ENCODE measurements around the gene GGTLC1. TPM values are rescaled to one million over a fixed set of nuclear protein-coding genes. Genes with fewer than 3 reads are reported as not detected.
A peak's percentile ranks its signal among the peaks of the same experiment; 100 is the strongest.
"Not testable (repeated sequence)": the region's sequence is repeated elsewhere in the genome, so short reads cannot be mapped to it uniquely, and the experiment has no call there.

Gene GGTLC1
- total RNA-seq, 1 donor from 2014 or later: not detected

DNA sequence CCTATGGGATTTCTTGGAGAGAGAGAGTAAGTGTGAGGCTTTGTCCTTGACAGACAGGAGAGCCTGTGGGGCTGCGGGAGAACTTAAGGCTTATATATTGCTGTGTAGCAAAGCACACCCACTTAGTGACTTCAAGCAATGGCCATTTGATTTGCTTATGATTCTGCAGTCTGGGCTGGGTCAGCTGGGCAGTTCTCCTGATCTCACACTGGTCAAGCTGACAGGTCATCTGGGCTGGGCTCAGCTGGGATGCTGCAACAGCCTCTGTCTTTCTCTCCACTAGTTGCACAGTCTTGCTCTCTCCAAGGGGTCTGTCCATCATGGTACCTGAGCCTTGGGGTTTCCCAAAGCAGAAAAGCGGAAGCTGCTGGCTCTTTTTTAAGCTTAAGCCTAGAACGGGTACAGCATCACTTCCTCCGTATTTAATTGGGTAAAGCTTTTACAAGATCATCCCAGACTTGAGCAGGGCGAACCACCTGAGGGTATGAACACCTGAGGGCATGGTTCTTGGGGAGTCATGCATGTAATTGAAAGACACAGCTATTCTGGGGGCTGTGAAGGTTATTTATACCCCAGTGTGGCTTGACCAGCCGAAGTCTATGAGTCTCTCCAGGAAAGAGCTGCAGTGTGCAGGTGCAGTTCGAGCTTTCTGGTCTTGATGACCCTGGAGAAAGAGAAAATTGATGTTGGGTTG lies 13.3 kb upstream of the GGTLC1 start:
- TF ChIP-seq, protein P1, sequence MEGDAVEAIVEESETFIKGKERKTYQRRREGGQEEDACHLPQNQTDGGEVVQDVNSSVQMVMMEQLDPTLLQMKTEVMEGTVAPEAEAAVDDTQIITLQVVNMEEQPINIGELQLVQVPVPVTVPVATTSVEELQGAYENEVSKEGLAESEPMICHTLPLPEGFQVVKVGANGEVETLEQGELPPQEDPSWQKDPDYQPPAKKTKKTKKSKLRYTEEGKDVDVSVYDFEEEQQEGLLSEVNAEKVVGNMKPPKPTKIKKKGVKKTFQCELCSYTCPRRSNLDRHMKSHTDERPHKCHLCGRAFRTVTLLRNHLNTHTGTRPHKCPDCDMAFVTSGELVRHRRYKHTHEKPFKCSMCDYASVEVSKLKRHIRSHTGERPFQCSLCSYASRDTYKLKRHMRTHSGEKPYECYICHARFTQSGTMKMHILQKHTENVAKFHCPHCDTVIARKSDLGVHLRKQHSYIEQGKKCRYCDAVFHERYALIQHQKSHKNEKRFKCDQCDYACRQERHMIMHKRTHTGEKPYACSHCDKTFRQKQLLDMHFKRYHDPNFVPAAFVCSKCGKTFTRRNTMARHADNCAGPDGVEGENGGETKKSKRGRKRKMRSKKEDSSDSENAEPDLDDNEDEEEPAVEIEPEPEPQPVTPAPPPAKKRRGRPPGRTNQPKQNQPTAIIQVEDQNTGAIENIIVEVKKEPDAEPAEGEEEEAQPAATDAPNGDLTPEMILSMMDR (IDR thresholded peaks at IDR 0.05; ENCODE audit: insufficient read depth, low read length, severe bottlenecking): no peak
- no peaks in the 10 kb centered on the region for H3K36me3 ChIP-seq (ENCODE audit: control insufficient read depth, insufficient read depth, low read length)
- no peaks in the 10 kb centered on the region for H3K27me3 ChIP-seq (ENCODE audit: control insufficient read depth, insufficient read depth, low read length)
- DNase-seq (ENCODE audit: low read depth) (no peak), FAIRE-seq (no peak)
- H3K4me3 ChIP-seq (ENCODE audit: low read depth, low read length): no peak overlapping the region

DNA sequence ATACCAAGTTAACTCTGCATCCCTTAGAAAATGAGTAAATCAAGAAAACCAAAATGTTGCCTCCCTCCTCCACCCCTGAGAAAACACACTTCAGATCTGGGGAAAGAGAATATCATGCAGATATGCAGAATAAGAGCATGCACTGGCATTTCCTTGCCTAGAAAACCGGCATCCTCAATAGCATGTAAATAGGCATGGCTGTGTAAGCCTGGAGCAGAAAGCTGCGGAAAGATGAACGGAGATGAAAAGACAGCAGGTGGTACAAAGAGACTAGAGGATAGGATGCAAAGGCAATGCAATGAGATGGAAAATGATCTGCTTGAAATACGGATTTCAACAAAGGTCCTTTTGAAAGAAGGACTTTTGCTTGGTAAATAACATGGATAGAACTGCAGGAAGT lies 10.3 kb upstream of the GGTLC1 start:
- no peak for DNase-seq (ENCODE audit: low read depth)
- H3K27me3 ChIP-seq (ENCODE audit: control insufficient read depth, insufficient read depth, low read length): no peaks in the 10 kb centered on the region
- H3K36me3 ChIP-seq (ENCODE audit: control insufficient read depth, insufficient read depth, low read length): no peaks in the 10 kb centered on the region
- TF ChIP-seq, protein P1 (IDR thresholded peaks at IDR 0.05; ENCODE audit: insufficient read depth, low read length, severe bottlenecking): no peak
- no peak overlapping the region for H3K4me3 ChIP-seq (ENCODE audit: low read depth, low read length)
- no peak for FAIRE-seq

DNA sequence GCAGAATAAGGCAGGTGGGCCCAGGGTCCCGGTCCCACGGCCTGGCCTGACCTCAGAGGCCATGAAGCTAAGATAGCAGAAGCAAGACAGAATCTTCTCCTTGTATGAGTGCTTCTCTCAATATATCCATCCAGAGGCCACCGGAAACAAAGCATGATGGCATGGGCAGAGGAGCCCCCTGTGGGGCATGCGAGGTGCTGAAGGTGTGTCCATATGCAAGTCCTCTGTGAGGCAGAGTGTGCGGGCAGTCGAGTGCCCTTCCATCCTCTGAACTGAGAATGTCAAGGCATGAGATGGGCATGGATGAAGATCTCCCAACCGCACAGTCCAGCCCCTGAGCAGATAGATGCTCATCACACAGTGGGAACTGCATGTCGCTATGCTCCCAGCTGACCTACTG lies 9.8 kb upstream of the GGTLC1 start:
- Histone ChIP-seq H3K36me3 (ENCODE audit: control insufficient read depth, insufficient read depth, low read length) (no peaks in the 10 kb centered on the region), H3K4me3 (ENCODE audit: low read depth, low read length) (no peak overlapping the region), H3K27me3 (ENCODE audit: control insufficient read depth, insufficient read depth, low read length) (no peaks in the 10 kb centered on the region)
- TF ChIP-seq, protein P1 (IDR thresholded peaks at IDR 0.05; ENCODE audit: insufficient read depth, low read length, severe bottlenecking): no peak
- DNase-seq (ENCODE audit: low read depth) (no peak), FAIRE-seq (no peak)

DNA sequence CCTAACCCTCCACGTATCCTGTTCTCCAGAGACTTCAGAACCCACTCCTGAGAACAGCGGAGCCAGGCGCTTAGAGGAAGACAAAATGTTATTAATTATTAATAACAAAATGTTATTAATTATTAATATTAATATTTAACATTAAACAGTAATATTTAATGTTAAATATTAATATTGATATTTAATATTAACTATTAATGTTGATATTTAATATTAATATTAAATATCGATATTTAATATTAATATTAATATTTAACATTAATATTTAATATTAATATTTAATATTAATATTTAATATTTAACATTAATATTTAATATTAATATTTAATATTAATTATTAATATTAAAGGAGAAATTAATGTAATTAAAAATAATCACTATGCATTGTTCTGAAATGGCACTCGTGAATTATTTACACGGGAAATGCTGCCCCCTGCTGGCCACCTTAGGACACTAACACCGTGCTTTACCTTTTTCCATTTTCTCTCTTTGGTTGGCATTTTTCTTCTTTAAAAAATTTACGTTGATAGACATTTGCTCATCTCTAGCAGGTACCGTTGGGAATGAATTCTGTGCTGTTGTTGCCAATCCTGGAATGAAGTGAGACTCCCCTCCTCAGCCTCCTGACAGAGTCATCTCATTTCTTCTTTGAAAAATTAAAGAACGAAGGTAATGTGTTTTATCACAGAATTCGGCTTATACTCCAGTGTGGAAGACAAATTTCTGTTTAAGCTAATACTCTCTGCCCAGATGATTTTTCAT lies 7.5 kb upstream of the GGTLC1 start:
- Histone ChIP-seq H3K36me3 (ENCODE audit: control insufficient read depth, insufficient read depth, low read length) (no peaks in the 10 kb centered on the region), H3K27me3 (ENCODE audit: control insufficient read depth, insufficient read depth, low read length) (no peaks in the 10 kb centered on the region), H3K4me3 (ENCODE audit: low read depth, low read length) (no peak overlapping the region)
- DNase-seq (ENCODE audit: low read depth) (peak; percentile 17), FAIRE-seq (no peak)
- TF ChIP-seq, protein P1 (IDR thresholded peaks at IDR 0.05; ENCODE audit: insufficient read depth, low read length, severe bottlenecking): peak; percentile 65

DNA sequence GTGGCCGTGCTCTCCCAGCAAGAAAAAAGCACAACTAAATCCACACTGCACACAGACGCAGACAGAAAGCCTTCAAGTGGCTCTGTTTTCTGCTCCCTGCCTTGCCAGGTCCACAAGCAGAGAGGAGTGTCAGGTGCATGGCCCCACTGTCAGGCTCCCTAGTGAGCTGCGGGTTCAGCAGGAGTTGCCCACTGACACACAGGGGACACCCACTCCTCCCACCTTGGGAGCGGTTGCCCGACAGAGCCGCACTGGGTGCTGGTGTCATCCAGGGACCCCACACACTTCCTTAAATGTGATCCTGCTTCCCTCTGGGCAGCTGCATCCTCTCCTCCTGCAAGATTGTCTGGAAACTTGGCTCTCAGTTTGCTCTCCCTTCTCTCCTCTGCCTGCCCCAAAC lies 6.7 kb upstream of the GGTLC1 start:
- not testable (repeated sequence) for DNase-seq (ENCODE audit: low read depth); H3K36me3 ChIP-seq (ENCODE audit: control insufficient read depth, insufficient read depth, low read length); H3K27me3 ChIP-seq (ENCODE audit: control insufficient read depth, insufficient read depth, low read length); FAIRE-seq; H3K4me3 ChIP-seq (ENCODE audit: low read depth, low read length)

DNA sequence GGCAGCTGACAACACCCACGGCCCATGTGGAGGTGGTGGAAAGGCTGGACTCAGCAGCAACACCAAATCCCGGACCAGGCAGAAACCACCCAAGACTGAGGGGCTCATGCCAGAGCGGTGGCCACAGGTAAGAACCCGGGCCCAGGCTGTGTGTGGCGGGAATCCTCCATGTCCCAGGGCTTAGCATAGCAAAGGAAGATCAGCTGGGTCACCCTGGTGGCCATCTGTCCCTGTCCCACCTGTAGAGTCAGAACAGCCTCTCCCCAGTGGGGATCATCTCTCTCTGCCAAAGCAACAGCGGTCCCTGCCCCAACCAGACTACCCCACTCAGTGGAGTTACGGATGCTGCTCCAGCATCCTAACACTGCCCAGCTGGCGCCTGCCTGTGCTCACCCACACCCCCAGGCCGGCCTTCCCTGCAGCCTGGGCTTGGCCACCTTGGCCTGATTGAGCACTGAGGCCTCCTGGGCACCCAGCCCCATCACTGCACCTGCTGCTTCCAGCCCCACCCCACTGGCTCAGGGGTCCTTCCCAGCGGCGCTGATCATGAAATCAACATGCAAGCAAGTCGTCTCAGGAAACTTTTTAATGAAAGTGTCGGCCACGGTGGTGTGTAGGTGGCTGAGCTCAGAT lies 5.5 kb upstream of the GGTLC1 start:
- not testable (repeated sequence) for FAIRE-seq; DNase-seq (ENCODE audit: low read depth); H3K4me3 ChIP-seq (ENCODE audit: low read depth, low read length); H3K36me3 ChIP-seq (ENCODE audit: control insufficient read depth, insufficient read depth, low read length); H3K27me3 ChIP-seq (ENCODE audit: control insufficient read depth, insufficient read depth, low read length)

DNA sequence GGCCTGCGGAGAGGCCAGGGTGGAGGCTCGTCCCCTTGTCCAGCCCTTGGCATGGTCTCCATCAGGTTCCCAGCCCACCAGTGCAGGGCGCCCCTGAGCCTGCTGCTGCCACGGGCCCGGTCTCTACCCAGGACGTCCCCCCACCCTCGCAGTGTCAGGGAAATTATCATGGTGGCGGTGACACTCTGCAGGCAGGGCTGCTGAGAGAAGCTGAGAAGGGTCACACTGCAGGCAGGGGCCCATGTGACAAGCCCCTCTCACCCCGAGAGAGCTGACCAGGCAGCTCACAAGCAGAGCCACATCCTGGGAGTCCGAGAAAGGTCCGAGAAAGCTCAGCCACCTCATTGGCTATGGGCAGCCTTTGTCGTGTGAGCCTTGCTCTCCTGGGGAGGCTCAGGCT lies 4.9 kb upstream of the GGTLC1 start:
- not testable (repeated sequence) for DNase-seq (ENCODE audit: low read depth); FAIRE-seq

DNA sequence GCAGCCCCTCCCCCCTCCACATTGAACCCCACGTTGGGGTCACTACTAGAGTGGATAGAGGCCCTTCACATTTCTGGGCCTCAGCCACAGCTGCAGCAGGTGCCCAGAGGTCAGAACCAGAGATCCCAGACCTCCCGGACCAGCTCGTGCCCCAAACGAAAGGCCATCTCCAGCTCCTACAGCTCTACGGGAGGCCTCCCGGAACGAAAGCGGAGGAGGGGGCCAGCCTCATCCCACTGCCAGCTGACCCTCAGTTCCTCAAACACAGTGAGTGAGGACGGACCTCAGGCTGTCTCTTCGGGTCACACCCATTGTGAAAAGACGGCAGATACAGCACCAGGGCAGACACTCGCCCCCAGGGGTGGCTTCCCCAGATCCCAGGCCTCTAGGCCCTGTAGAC lies 1.7 kb upstream of the GGTLC1 start:
- FAIRE-seq; DNase-seq (ENCODE audit: low read depth); H3K36me3 ChIP-seq (ENCODE audit: control insufficient read depth, insufficient read depth, low read length); H3K27me3 ChIP-seq (ENCODE audit: control insufficient read depth, insufficient read depth, low read length); H3K4me3 ChIP-seq (ENCODE audit: low read depth, low read length): not testable (repeated sequence)

More for the DNA sequence above, 4.9 kb upstream of the GGTLC1 start:
- not testable (repeated sequence) for H3K4me3 ChIP-seq (ENCODE audit: low read depth, low read length); H3K36me3 ChIP-seq (ENCODE audit: control insufficient read depth, insufficient read depth, low read length); H3K27me3 ChIP-seq (ENCODE audit: control insufficient read depth, insufficient read depth, low read length)

DNA sequence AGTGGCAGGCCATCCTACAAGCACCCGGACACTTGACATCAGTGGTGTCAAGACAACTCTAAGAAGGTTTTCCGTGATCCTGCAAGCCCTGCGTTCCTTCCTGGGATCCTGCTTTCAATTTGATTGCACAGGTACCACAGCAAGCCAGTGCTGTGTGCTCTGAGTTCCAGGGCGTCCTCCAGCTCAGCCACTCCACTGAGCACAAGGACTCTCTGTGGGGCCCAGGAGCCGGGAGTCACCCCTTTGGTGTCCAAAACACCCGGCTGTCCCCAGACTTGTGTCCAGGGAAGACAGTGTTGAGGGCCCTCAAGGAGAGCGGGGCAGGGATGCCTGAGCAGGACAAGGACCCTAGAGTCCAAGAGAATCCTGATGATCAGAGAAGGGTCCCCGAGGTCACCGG lies 387 bp upstream of the GGTLC1 start:
- not testable (repeated sequence) for FAIRE-seq

DNA sequence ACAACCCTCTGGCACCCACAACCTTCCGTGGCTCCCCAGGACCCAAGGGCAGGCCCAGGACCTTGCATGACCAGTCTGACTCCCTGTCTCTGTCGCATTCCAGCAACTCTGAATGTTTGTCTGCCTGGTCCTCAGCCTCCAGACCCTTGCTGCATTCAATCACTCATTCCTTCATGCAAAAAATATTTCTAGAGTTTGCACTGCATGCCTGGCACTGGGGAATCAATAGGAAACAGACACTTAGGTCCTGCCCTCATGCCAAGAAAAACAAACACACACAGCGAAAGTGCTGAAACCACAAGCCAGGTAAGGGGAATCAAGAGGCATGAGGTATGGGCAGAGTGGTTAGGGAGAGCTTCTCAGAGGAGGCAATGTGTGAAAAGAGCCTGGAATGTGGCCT lies 1.9 kb downstream of the GGTLC1 start:
- DNase-seq (ENCODE audit: low read depth); H3K4me3 ChIP-seq (ENCODE audit: low read depth, low read length); H3K36me3 ChIP-seq (ENCODE audit: control insufficient read depth, insufficient read depth, low read length); FAIRE-seq; H3K27me3 ChIP-seq (ENCODE audit: control insufficient read depth, insufficient read depth, low read length): not testable (repeated sequence)

More for the DNA sequence above, 387 bp upstream of the GGTLC1 start:
- not testable (repeated sequence) for H3K4me3 ChIP-seq (ENCODE audit: low read depth, low read length); H3K36me3 ChIP-seq (ENCODE audit: control insufficient read depth, insufficient read depth, low read length); DNase-seq (ENCODE audit: low read depth); H3K27me3 ChIP-seq (ENCODE audit: control insufficient read depth, insufficient read depth, low read length)

Measured in bronchial epithelial cell (primary cell).